Epithelial cell of prostate (primary cell): ENCODE measurements around the gene MAPKBP1.
"Not testable (repeated sequence)": the region's sequence is repeated elsewhere in the genome, so short reads cannot be mapped to it uniquely, and the experiment has no call there.

Experiments
- DNase-seq: peaks from one replicate; pipeline ENCODE4 v3.0.0-alpha.2; 2011; ENCODE audit warnings: low read depth, low spot score
- H3K27ac ChIP-seq: fragments of 450-650 bp; 2 replicates; pipeline ENCODE4 v1.5.1; 2017; ENCODE audit warnings: mild to moderate bottlenecking

MAPKBP1 gene

GRCh38 chr15:41823502-41823901 lies 49.2 kb downstream of the MAPKBP1 start:
- H3K27ac ChIP-seq = no peak overlapping the region
- no peak for DNase-seq

DNA sequence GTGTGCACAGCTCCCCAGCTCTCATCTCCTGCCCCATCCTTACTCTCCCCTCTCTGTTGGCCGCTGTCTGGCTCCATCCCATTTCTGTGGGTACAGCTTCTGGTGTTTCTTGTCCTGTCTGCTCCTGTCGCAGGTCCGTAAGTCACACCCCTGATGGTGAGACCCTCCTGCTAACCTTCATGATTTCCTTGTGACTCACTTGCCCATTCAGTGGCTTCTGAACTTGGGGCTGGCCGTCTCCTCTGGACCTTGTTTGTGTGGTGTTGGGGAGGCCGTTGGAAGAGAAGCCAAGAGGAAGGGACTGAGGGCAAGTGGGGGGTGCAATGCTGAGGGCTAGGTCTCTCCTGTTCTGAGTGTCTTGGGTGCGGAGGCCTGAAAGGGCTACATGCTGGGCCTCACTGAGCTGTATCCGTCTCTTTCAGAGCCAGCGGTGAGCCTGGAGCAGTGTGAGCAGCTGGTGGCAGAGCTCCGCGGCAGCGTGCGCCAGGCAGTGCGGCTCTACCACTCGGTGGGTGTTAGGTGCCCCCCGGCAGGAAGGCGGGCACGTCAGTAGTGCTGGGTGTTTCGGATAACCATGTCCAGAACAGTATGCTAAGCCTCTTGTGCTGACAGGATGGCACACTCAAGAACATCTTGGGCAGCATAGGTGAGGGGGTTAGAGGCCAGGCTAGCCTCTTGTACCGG lies 49.9 kb downstream of the MAPKBP1 start:
- no peak overlapping the region for H3K27ac ChIP-seq
- no peak for DNase-seq

DNA sequence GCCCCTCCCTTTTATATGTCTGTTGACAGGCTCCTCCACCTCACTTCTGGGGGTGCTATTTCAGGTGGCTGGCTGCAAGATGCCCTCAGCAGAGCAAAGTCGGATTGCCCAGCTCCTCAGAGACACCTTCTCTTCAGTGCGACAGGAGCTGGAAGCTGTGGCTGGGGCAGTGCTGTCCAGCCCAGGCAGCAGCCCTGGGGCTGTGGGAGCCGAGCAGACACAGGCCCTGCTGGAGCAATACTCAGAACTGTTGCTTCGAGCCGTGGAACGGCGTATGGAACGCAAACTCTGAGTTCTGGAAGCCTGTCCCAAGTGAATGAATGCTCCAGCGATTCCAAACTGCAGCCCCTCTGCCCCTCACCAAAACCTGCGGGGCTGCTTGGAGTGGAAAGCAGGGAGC lies 50.9 kb downstream of the MAPKBP1 start:
- no peak for DNase-seq
- H3K27ac ChIP-seq = no peak overlapping the region

- no peak for DNase-seq
- H3K27ac ChIP-seq = peak overlapping the region; percentile 80
Measured at GRCh38 chr15:41825572-41826535, 51.6 kb downstream of the MAPKBP1 start.

GRCh38 chr15:41827290-41827879 lies 53.1 kb downstream of the MAPKBP1 start:
- DNase-seq = no peak
- H3K27ac ChIP-seq = peak overlapping the region; percentile 80

DNA sequence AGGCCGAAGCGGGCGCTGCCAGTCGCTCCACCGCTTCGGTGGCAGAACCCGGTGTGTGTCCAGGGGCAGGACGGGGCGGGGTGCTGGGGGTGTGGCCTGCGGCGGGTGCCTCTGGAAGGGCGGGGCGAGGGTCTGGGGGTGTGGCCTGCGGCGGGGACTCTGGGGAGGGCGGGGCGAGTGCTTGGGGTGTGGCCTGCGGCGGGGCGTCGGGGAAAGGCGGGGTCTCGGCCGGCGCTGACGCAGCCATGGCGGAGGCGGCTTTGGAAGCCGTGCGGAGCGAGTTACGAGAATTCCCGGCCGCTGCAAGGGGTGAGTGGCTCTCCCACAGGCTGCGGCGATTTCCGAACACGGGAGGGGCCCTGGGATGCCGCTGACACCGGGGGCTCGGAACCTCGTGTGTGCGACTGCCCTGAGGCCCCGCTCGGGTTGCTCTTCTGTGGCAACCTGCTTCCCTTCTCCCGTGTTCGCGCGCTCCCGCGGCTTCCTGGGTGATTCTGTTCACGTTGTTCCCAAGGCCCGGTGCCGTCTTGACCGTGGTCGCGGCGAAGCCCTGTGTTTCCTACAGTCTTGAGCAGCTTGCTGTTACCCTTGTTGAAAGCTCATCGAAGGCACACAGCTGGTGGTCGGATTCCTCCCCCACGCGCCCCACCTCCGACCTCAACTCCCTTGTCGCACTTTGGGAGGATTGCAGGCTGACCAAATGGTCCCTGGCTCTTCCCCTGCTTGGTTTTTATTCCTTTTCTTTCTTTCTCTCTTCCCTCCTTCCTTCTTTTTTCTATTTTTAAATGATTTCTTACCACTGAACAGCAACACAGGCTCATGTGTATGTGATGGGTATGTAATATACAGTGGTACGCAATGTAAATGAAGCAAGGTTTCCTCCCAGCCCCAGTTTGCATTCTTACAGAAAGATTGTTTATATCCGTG lies 53.9 kb downstream of the MAPKBP1 start, which contains the start of gene JMJD7:
TSS of gene JMJD7 (plus strand) at position 213 of the 927 bp plus-strand sequence. CDS start at position 246, 33 bp downstream.
- peak within 1 kb of the TSS; percentile 80 for H3K27ac ChIP-seq
- DNase-seq = peak; percentile 44

DNA sequence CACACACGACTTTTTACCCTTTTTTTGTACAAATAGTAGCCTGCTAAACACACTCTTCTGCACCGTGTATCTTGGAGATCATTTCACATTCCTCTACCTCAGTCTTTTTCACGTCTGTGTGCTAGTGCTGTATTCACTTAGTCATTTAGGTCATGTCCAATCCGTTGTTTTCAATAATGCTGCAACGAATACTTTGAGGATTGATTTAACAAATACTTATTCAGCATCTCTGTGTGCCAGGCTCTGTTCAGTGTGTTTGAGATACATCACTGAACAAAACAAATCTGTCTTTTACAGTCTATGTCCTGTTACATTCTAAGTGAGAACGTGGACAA lies 54.5 kb downstream of the MAPKBP1 start:
- no peak for DNase-seq
- peak overlapping the region; percentile 80 for H3K27ac ChIP-seq

DNA sequence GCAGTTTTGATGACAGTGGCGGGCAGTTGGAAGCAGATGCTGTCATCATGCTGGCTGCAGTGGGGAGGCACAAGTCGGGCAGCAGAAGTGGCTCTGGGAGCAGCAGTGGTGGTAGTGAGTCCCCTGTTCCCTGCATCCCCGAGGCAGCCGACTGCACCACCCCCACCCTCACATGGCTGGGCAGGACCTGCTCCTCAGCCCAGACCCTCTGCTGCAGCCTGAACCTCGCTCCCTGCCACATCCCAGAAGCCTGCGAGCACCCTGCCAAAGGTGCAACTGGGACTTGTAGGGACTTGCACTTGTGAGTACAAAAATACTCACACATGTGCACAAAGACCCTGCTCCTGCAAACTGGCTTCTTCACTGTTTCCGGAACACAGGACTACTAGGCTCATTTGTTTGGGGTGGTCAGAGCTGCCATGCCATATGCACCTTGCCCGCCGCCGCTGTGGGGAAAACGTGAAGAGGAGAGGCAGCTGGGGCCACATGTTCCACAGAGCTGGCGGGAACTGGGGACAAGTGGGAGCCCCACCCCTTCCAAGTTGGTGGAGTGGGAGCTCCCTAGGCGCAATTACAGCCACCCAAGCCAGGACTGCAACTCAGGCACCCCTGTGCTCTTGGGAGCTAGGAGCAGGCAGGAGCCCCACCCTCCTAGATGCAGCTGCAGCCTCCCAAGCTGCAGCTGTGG lies 55.8 kb downstream of the MAPKBP1 start:
- DNase-seq = no peak
- H3K27ac ChIP-seq = peak overlapping the region; percentile 80

DNA sequence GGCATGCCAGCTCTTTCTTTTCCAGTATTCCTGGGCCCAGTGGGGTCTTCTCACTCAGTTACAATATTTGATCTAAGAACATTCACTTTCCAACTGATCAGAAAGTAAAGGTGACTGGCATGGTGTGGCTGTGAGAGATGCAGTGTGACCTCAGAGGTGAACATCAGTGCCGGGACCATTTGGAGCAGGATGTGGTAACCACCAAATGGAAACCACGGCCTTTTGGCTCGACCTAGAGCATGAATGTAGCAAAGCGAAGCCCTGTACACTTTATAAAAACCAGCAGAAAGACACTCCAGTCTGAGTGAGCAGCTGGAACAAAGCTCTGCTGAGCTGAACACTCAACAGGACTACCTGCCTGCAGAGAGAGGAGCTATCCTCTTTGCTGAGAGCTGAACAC lies 57.0 kb downstream of the MAPKBP1 start:
- DNase-seq = not testable (repeated sequence)
- H3K27ac ChIP-seq = peak overlapping the region; percentile 93

DNA sequence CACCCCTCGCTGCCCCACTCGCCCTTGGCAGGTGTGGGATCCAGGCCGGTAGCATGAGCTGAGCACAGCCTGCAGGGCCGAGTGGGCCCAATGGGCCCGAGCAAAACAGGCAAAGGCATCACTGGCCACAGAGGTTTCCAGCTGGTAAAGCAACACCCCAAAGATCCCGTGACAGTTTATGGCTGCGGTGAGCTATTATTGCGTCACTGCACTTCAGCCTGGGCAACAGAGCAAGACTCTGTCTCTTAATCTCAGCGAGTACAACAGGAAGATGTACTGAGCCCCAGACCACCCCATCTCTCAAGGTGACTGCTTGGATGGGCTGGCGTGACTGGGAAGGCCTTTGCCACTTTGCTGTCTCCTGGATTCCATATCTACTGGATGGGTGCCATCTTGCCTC lies 57.9 kb downstream of the MAPKBP1 start:
- no peak for DNase-seq
- H3K27ac ChIP-seq = peak overlapping the region; percentile 93

DNA sequence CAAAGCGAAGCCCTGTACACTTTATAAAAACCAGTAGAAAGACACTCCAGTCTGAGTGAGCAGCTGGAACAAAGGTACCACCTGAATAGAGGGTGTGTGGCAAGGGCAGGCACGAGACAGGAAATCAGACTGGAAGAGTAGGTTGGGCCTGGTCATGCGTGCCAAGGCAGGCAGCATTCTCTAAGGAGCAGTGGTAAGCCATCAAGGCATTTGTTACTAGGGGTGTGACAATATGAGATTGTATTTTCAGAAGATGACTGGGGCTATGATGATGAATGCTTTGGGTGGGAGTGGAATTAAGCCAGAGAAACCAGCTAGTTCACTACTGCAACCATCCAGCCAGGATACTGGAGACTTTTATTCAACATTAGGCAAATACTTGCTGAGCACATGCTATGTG lies 58.6 kb downstream of the MAPKBP1 start:
- peak overlapping the region; percentile 93 for H3K27ac ChIP-seq
- peak; percentile 96 for DNase-seq

DNA sequence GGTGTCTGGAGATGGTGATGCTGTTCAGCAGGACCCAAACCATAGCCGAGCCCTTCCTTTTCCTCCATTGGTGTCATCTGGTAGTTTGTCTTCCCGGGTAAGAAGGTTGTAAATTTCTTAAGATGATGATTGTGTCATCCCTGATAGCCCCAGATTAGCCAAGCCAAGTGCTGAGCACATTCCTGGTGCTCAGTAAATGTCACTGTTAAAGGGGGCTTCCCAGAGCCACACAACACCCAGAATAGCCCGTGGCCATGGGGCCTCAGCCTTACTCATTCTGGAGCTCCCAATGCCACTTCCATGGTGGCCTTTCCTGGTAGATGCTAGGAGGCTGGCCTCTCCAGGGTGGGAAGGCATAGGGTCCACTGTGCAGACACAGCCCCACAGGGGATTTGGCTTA lies 59.8 kb downstream of the MAPKBP1 start:
- H3K27ac ChIP-seq = peak overlapping the region; percentile 93

GRCh38 chr15:41836073-41836472 lies 61.8 kb downstream of the MAPKBP1 start:
- no peak overlapping the region for H3K27ac ChIP-seq
- DNase-seq = no peak

More for the DNA sequence above, 59.8 kb downstream of the MAPKBP1 start:
- no peak for DNase-seq

DNA sequence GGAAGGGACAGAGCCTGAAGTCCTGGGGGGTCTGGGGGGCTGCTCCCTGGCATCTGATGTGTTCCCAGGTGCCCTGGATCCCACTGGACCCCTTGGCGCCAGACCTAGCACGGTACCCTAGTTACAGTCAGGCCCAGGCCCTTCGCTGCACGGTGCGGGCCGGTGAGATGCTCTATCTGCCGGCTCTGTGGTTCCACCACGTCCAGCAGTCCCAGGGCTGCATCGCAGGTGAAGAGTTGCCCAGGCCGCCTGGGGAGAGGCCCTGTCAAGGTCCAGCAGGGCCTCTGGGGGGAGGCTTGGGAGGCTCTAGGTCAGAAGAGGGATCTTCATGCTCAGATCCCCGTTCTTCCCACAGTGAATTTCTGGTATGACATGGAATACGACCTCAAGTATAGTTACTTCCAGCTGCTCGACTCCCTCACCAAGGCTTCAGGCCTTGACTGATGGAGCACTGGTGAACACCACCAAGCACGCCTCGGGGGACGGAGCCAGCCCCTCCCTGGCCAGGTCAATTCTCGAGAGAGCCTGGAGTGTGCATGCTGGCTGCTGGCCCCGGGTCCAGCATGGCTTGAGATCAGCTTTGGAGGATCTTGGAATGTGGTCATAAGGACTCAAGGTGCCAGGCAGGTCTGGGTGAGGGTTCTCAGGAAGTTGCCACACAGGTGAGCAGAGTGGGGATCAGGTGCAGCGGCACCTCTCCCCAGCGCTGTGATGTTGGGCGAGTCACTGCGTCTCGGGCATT lies 62.6 kb downstream of the MAPKBP1 start:
- no peak overlapping the region for H3K27ac ChIP-seq
- no peak for DNase-seq

DNA sequence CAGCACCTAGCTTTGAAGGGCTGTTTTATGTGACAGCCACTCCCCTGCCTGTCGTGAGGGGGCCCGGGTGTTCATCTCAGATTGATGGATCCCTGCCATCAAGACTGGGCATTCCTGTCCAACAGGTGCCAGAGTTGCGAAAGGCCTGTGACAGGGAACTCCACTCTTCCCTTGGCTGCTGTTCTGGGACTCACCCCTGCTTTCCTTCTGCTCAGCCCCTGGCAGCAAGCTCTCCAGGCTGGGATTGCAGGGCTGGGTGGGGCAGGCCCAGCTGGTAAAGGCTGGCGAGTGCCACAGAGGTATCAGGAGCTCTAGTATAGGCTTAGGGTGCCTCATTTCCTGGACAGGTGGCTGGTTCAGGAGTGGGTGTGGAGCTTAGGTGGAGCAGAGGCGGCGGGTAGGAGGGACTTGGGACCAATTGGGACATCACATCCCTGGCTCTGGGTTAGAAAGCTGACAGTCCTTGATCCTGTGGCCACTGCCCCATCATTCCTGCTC lies 64.2 kb downstream of the MAPKBP1 start, which contains the start of gene PLA2G4B:
TSS of gene PLA2G4B (plus strand) at position 448 of the 498 bp plus-strand sequence. CDS start 67 bp downstream, outside the sequence.
- DNase-seq = peak; percentile 68
- peak within 1 kb of the TSS; percentile 79 for H3K27ac ChIP-seq

DNA sequence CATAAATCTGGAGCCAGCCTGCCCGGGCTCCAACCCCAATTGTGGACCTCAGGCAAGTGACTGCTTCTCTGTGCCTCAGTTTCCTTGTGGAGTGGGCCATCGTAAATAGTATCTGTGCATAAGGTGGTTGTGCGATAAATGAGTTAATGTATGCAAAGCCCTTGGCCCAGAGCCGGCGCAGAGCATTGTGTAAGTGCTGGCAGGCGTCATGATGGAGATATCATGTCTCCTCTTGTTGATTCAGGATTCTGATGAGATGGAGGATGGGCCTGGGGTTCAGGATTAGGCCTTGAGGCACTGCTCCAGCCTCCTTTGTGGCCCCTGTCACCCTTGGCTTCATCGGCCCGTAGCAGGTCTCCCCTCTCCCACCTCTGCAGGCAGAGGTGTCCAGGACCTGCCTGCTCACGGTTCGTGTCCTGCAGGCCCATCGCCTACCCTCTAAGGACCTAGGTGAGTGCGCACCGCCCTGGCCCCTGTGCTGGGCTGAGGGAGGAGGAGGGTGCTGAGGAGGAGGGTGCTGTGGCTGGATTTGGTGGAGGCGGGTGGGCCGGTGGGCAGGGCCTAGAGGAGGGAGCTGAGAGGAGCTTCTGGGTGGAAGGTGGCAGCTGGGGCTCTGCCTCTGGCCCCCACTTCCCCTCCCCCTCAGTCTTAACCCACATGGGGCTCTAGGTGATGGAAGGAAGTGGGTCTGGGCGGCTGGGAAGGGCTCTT lies 65.7 kb downstream of the MAPKBP1 start:
- DNase-seq = no peak
- H3K27ac ChIP-seq = peak overlapping the region; percentile 79

DNA sequence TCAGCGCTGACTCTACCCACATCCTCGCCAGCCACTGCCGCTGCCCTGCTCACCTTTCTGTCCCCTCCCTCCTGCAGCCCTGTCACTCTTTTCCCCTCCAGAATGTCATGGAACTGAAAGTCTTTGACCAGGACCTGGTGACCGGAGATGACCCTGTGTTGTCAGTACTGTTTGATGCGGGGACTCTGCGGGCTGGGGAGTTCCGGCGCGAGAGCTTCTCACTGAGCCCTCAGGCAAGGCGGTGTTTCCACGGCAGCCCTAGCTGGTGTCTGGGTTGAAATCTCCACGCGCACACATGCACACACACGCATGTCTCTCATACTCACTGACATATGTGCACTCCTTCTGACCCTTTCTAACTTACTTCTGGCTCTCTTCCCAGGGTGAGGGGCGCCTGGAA lies 66.4 kb downstream of the MAPKBP1 start:
- no peak for DNase-seq
- H3K27ac ChIP-seq = no peak overlapping the region

DNA sequence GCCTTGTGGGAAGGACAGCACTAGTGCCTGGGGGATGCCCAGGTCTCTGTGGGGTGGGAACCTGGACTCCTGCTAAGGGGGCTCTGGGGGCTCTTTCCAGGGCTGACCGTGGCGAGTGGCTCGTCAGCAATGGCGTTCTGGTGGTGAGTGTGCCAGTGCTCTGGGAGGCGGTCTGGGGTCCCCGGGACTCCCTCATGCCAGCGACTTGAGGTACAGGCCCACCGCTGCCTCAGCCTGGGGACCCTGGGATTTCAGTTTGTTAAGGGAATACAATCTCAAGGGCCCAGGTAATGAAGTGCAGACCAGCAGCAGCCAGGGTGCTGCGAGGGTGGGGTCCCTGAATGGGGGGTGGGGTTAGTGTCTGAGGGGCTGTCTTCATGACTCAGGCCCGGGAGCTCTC lies 66.8 kb downstream of the MAPKBP1 start:
- DNase-seq = no peak
- no peak overlapping the region for H3K27ac ChIP-seq
